GM12874 (cell line): ENCODE results near the gene C13orf46.

Experiments
- CTCF ChIP-seq: IDR thresholded peaks from 2 replicates; pipeline ENCODE4 v1.5.1; 2011; ENCODE audit warnings: low read depth, mild to moderate bottlenecking, control low read depth, low read length, moderate library complexity; ENCODE audit not compliant: insufficient read depth

The C13orf46 gene

GRCh38 chr13:113976711-113977684 lies 3.1 kb upstream of the C13orf46 start:
- TF ChIP-seq CTCF = no peak

- no peak for TF ChIP-seq CTCF
Measured at GRCh38 chr13:113975416-113975815, 1.5 kb upstream of the C13orf46 start.

- TF ChIP-seq CTCF = no peak
Measured at GRCh38 chr13:113974304-113975281, 717 bp upstream of the C13orf46 start.

DNA sequence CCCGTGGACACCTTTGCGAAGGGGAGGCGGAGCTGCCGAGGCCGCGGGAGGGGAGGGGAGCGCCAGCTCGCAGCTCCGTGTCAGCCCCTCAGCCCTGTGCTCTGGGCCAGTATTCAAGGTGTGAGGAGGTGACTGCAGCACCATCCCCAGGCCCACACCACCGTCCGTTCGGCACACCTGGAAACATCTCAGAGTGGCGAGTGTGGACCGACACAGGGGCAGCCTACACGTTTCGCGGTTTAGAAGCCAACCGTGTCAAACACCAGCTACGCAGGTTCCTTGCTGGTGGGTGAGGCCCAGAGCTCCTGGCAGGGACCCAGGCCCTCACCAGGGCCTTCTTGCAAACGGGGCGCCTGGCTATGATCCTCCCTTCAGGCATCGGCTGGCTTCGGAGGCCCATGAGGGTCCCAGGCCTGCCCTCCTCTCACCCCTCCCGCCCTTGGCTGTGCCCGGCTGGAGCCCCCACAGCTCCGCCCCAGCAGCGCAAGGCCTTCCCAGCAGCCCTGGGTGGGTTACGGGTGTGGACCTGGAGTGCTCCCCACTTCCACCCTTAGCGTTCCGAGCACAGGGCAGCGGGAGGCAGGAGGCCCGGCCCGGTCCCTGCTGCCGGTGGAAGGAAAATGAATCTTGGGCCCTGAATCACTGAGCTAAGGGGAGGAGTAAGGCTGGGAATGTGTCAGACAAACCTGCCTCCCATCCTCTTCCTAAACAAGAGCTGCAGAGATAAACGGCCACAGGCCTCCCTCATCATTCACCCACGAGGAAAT lies 1.2 kb downstream of the C13orf46 start:
- no peak for TF ChIP-seq CTCF

GRCh38 chr13:113971471-113972231 lies 2.2 kb downstream of the C13orf46 start:
- no peak for TF ChIP-seq CTCF

GRCh38 chr13:113970810-113971470 lies 2.9 kb downstream of the C13orf46 start:
- no peak for TF ChIP-seq CTCF
